ENCODE results near the gene VPS26C. TPM values are rescaled to one million over a fixed set of nuclear protein-coding genes. Genes with fewer than 3 reads are reported as not detected.

VPS26C gene
- total RNA-seq, 1 experiment from 2014 or later: 58.0 TPM

- H3K27ac Mint-ChIP-seq: no peak overlapping the region
- no peak overlapping the region for H2AFZ ChIP-seq (ENCODE audit: low read length)
- H3K9me3 ChIP-seq (ENCODE audit: control insufficient read depth, low read depth, low read length): no peaks in the 10 kb centered on the region
- no peak overlapping the region for H3K14ac ChIP-seq (ENCODE audit: insufficient read depth, low read length)
- H3K4me3 Mint-ChIP-seq: no peak overlapping the region
- H3K27ac ChIP-seq (ENCODE audit: insufficient read length, low read depth, low read length): no peak overlapping the region
- H2BK20ac ChIP-seq (ENCODE audit: low read depth, low read length, poor library complexity, severe bottlenecking): no peak overlapping the region
- H3K27me3 Mint-ChIP-seq (ENCODE audit: low read depth): peaks cover 19% of the 10 kb centered on the region
- no peak overlapping the region for H3T11ph ChIP-seq (ENCODE audit: low read length)
- WGBS (ENCODE audit: extremely low coverage, insufficient read length, low lambda C conversion rate): no CpG with 5 or more reads among the region's 7 CpGs
- H4K20me1 ChIP-seq (ENCODE audit: control insufficient read depth, insufficient read depth, insufficient read length): no peaks in the 10 kb centered on the region
- H3K23me2 ChIP-seq (ENCODE audit: insufficient read length, low read depth, low read length, poor library complexity, severe bottlenecking): no peaks in the 10 kb centered on the region
- TF ChIP-seq, protein P1, sequence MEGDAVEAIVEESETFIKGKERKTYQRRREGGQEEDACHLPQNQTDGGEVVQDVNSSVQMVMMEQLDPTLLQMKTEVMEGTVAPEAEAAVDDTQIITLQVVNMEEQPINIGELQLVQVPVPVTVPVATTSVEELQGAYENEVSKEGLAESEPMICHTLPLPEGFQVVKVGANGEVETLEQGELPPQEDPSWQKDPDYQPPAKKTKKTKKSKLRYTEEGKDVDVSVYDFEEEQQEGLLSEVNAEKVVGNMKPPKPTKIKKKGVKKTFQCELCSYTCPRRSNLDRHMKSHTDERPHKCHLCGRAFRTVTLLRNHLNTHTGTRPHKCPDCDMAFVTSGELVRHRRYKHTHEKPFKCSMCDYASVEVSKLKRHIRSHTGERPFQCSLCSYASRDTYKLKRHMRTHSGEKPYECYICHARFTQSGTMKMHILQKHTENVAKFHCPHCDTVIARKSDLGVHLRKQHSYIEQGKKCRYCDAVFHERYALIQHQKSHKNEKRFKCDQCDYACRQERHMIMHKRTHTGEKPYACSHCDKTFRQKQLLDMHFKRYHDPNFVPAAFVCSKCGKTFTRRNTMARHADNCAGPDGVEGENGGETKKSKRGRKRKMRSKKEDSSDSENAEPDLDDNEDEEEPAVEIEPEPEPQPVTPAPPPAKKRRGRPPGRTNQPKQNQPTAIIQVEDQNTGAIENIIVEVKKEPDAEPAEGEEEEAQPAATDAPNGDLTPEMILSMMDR (conservative IDR thresholded peaks at IDR 0.05): no peak
- no peaks in the 10 kb centered on the region for H3K79me2 ChIP-seq (ENCODE audit: insufficient read depth, low read length)
- no peak overlapping the region for H3K23ac ChIP-seq (ENCODE audit: insufficient read length, low read depth, low read length)
- no peak overlapping the region for H3K9ac ChIP-seq (ENCODE audit: extremely low read depth, insufficient read length, low read length)
- no peak overlapping the region for H3K4me2 ChIP-seq (ENCODE audit: insufficient read depth, insufficient read length, low read length)
- no peak overlapping the region for H4K5ac ChIP-seq (ENCODE audit: insufficient read length, low read depth, low read length)
- no peak for DNase-seq
- no peak overlapping the region for H3K4ac ChIP-seq (ENCODE audit: low read depth, low read length)
- no peaks in the 10 kb centered on the region for H3K27me3 ChIP-seq (ENCODE audit: insufficient read depth, low read length)
- H3K9me3 Mint-ChIP-seq: peaks cover 2 to 4% of the 10 kb centered on the region in 2 experiments; a peak in 2 of 5 replicates
- H3K36me3 Mint-ChIP-seq (ENCODE audit: insufficient read depth in 1 of 3, low read depth in 3 of 3): peaks cover 0 to 6% (median 1%) of the 10 kb centered on the region in 3 experiments; a peak in 2 of 7 replicates
- no peak overlapping the region for H4K8ac ChIP-seq (replicated peaks; ENCODE audit: insufficient read length, low read depth, low read length)
- no peak overlapping the region for H3K56ac ChIP-seq (ENCODE audit: insufficient read length, low read depth, low read length)
- no peaks in the 10 kb centered on the region for H3K79me1 ChIP-seq (ENCODE audit: insufficient read depth, low read depth, low read length, poor library complexity, severe bottlenecking)
- no peak overlapping the region for H2BK120ac ChIP-seq (ENCODE audit: low read depth, low read length, poor library complexity, severe bottlenecking)
- no peaks in the 10 kb centered on the region; the same call in 1 of the 2 replicates for H3K4me1 ChIP-seq (ENCODE audit: insufficient read depth, low read length)
- H2BK5ac ChIP-seq (ENCODE audit: insufficient read length, low read length): no peak overlapping the region
- no peak overlapping the region for H3K18ac ChIP-seq (ENCODE audit: insufficient read length, low read depth, low read length)
- H2BK12ac ChIP-seq (ENCODE audit: insufficient read length, low read depth, low read length): no peak overlapping the region
- H2AK5ac ChIP-seq (ENCODE audit: insufficient read length, low read length): no peak overlapping the region
- no peak overlapping the region for H2BK15ac ChIP-seq (ENCODE audit: low read depth, low read length)
- peaks cover 15 to 23% of the 10 kb centered on the region in 2 experiments for H3K4me1 Mint-ChIP-seq
- H4K91ac ChIP-seq (ENCODE audit: insufficient read length, low read depth, low read length): no peak overlapping the region
Observed at GRCh38 chr21:37278199-37278598, 11.1 kb upstream of the VPS26C start.

All from H9 (cell line).